ENCODE data around the gene FAM168B.

GRCh38 chr2:131008967-131009366 is 84.3 kb downstream of the FAM168B start:
- TF ChIP-seq TAF1 (IDR thresholded peaks at IDR 0.05; ENCODE audit: low read depth, low read length) (no peak), POLR2A (IDR thresholded peaks at IDR 0.05; ENCODE audit: low read depth, low read length) (no peak), POLR2AphosphoS5 (IDR thresholded peaks at IDR 0.05; ENCODE audit: low read depth, low read length) (no peak), POU2F2 (IDR thresholded peaks at IDR 0.05; ENCODE audit: low read depth, low read length) (no peak)
